H1 (cell line): ENCODE data around the gene ZHX3. TPM values are rescaled to one million over a fixed set of nuclear protein-coding genes. Genes with fewer than 3 reads are reported as not detected.

ENCODE experiments used
- CTCF ChIA-PET: fragments of 300-600 bp; sonication (Branson Sonifier 250); formaldehyde crosslinking; loops from one replicate; lab custom pipeline; 2021; ENCODE audit not compliant: partially characterized antibody; lab: Charles Lee
- POLR2A ChIA-PET: fragments of 300-600 bp; sonication (Branson Sonifier 250); formaldehyde crosslinking; loops from one replicate; lab custom pipeline; 2021; ENCODE audit warnings: inconsistent platforms; ENCODE audit not compliant: partially characterized antibody; lab: Charles Lee
- DNase-seq, 2 experiments: peaks; one replicate each; pipeline versions ENCODE4 v3.0.0 to v3.0.0-alpha.2; 2010 to 2022; ENCODE audit warnings: low spot score in 2 of 2, low read depth in 1 of 2, mixed read lengths in 1 of 2
- FAIRE-seq: peaks from 2 replicates; lab custom pipeline; 2011; peaks lifted over from hg19 to GRCh38; lab: Jason Lieb, UNC
- H2AFZ ChIP-seq: 2 replicates; pipeline ENCODE4 v1.8.1; 2012; ENCODE audit warnings: low read length, inconsistent platforms
- H2AK5ac ChIP-seq: 2 replicates; pipeline ENCODE4 v1.6.1; 2013; ENCODE audit warnings: low read depth, low read length
- H2BK120ac ChIP-seq: replicated peaks from 2 replicates; pipeline ENCODE3; 2013; ENCODE audit warnings: low read depth, low read length, inconsistent platforms
- H2BK12ac ChIP-seq: 2 replicates; pipeline ENCODE4 v1.6.1; 2013; ENCODE audit warnings: low read depth, low read length
- H2BK15ac ChIP-seq: 2 replicates; pipeline ENCODE4 v1.6.1; 2013; ENCODE audit warnings: low read length
- H2BK20ac ChIP-seq: 2 replicates; pipeline ENCODE4 v1.6.1; 2013; ENCODE audit warnings: low read length
- H2BK5ac ChIP-seq: 2 replicates; pipeline ENCODE4 v1.6.1; 2013; ENCODE audit warnings: low read depth, low read length
- H3K14ac ChIP-seq: 2 replicates; pipeline ENCODE4 v1.6.1; 2013; ENCODE audit warnings: inconsistent platforms; ENCODE audit not compliant: insufficient read length
- H3K18ac ChIP-seq: 2 replicates; pipeline ENCODE4 v1.6.1; 2013; ENCODE audit warnings: low read length; ENCODE audit errors: extremely low read depth
- H3K23ac ChIP-seq: 2 replicates; pipeline ENCODE4 v1.6.1; 2013; ENCODE audit warnings: inconsistent platforms; ENCODE audit not compliant: insufficient read length
- H3K23me2 ChIP-seq: 2 replicates; pipeline ENCODE4 v1.6.1; 2013; ENCODE audit warnings: low read depth, low read length
- H3K27ac ChIP-seq: 2 replicates; pipeline ENCODE4 v1.6.1; 2011; ENCODE audit warnings: low read depth, low read length, inconsistent platforms
- H3K27me3 ChIP-seq, 4 experiments: replicated peaks in 1 of 4; 1 replicate in 1 of 4; 2 replicates in 3 of 4; pipeline versions ENCODE4 v1.6.1 to v1.8.1; 2011 to 2013; ENCODE audit warnings: low read length in 3 of 4, mild to moderate bottlenecking in 3 of 4, inconsistent platforms in 2 of 4, mixed read lengths in 2 of 4, moderate library complexity in 1 of 4; ENCODE audit not compliant: control insufficient read depth in 3 of 4, insufficient read depth in 3 of 4; ENCODE audit errors: extremely low read depth in 1 of 4
- H3K36me3 ChIP-seq, 4 experiments: 2 replicates each; pipeline versions ENCODE4 v1.6.1 to v1.8.1; 2011 to 2013; ENCODE audit warnings: mild to moderate bottlenecking in 4 of 4, low read length in 3 of 4, moderate library complexity in 2 of 4, control low read depth in 1 of 4, inconsistent platforms in 1 of 4; ENCODE audit not compliant: insufficient read depth in 4 of 4, control insufficient read depth in 2 of 4
- H3K4ac ChIP-seq: replicated peaks from 2 replicates; pipeline ENCODE3; 2013; ENCODE audit warnings: low read length, low read depth, mixed read lengths, inconsistent platforms; ENCODE audit not compliant: insufficient read length
- H3K4me1 ChIP-seq, 4 experiments: replicated peaks in 1 of 4; 1 replicate in 1 of 4; 2 replicates in 3 of 4; pipeline versions ENCODE4 v1.6.1 to v1.8.1; 2011 to 2013; ENCODE audit warnings: low read length in 3 of 4, inconsistent platforms in 2 of 4, mixed read lengths in 1 of 4; ENCODE audit not compliant: insufficient read depth in 4 of 4, control insufficient read depth in 3 of 4
- H3K4me2 ChIP-seq, 2 experiments: 2 replicates each; pipeline versions ENCODE4 v1.6.1 to v1.8.1; 2011 to 2013; ENCODE audit warnings: low read depth in 2 of 2, low read length in 2 of 2, control low read depth in 1 of 2, inconsistent platforms in 1 of 2, mild to moderate bottlenecking in 1 of 2; ENCODE audit not compliant: insufficient read depth in 1 of 2
- H3K4me3 ChIP-seq, 4 experiments: fragments of 200-600, 300-600 bp in 1 of 4; sonication (generic), shearing (Covaris generic), sonication (Bioruptor Twin) in 1 of 4; 2 replicates each; pipeline versions ENCODE4 v1.5.1 to v1.8.1; 2011 to 2016; ENCODE audit warnings: low read length in 4 of 4, low read depth in 3 of 4, control low read depth in 2 of 4, inconsistent platforms in 2 of 4, mild to moderate bottlenecking in 2 of 4, mixed read lengths in 1 of 4, moderate library complexity in 1 of 4; ENCODE audit not compliant: insufficient read depth in 2 of 4; ENCODE audit errors: extremely low read depth in 1 of 4
- H3K56ac ChIP-seq: replicated peaks from 2 replicates; pipeline ENCODE3; 2013; ENCODE audit warnings: low read depth, mild to moderate bottlenecking, mixed read lengths, low read length, inconsistent platforms; ENCODE audit not compliant: insufficient read length
- H3K79me1 ChIP-seq: 2 replicates; pipeline ENCODE4 v1.6.1; 2013; ENCODE audit warnings: low read depth, low read length, control low read depth
- H3K79me2 ChIP-seq, 2 experiments: 2 replicates each; pipeline versions ENCODE4 v1.6.1 to v1.8.1; 2012 to 2013; ENCODE audit warnings: low read length in 2 of 2, mild to moderate bottlenecking in 2 of 2, inconsistent platforms in 1 of 2; ENCODE audit not compliant: insufficient read depth in 2 of 2, control insufficient read depth in 1 of 2
- H3K9ac ChIP-seq, 4 experiments: replicated peaks in 1 of 4; 1 replicate in 1 of 4; 2 replicates in 3 of 4; pipeline versions ENCODE4 v1.6.1 to v1.8.1; 2011 to 2013; ENCODE audit warnings: low read depth in 3 of 4, low read length in 3 of 4, control low read depth in 2 of 4, mild to moderate bottlenecking in 2 of 4, moderate library complexity in 2 of 4, inconsistent platforms in 1 of 4; ENCODE audit errors: extremely low read depth in 1 of 4
- H3K9me3 ChIP-seq, 2 experiments: 2 replicates each; pipeline versions ENCODE4 v1.6.1 to v1.8.1; 2012 to 2013; ENCODE audit warnings: mild to moderate bottlenecking in 2 of 2, moderate library complexity in 2 of 2, control low read depth in 1 of 2, inconsistent platforms in 1 of 2, low read depth in 1 of 2, low read length in 1 of 2, mixed read lengths in 1 of 2; ENCODE audit not compliant: insufficient read depth in 2 of 2
- H4K20me1 ChIP-seq, 2 experiments: replicated peaks in 1 of 2; 2 replicates each; pipeline versions ENCODE3 to v1.8.1; 2011 to 2013; ENCODE audit warnings: inconsistent platforms in 2 of 2, low read length in 2 of 2, mild to moderate bottlenecking in 1 of 2; ENCODE audit not compliant: insufficient read depth in 2 of 2, control insufficient read depth in 1 of 2
- H4K5ac ChIP-seq: 2 replicates; pipeline ENCODE4 v1.6.1; 2013; ENCODE audit warnings: low read length, low read depth, mixed read lengths, inconsistent platforms; ENCODE audit not compliant: insufficient read length
- H4K8ac ChIP-seq: 2 replicates; pipeline ENCODE4 v1.8.0; 2013; ENCODE audit warnings: mild to moderate bottlenecking, moderate library complexity, low read length, inconsistent platforms; ENCODE audit not compliant: insufficient read depth; ENCODE audit errors: extremely low read depth
- H4K91ac ChIP-seq: replicated peaks from 2 replicates; pipeline ENCODE3; 2013; ENCODE audit warnings: low read length, mixed read lengths, inconsistent platforms; ENCODE audit not compliant: insufficient read length
- CREB1 ChIP-seq: IDR thresholded peaks from 2 replicates; pipeline ENCODE4 v1.6.1; 2012; ENCODE audit warnings: inconsistent platforms
- HDAC2 ChIP-seq, 2 experiments: fragments of 300-600 bp in 1 of 2; sonication (generic) in 1 of 2; IDR thresholded peaks; 2 replicates each; pipeline ENCODE4 v1.6.1; 2011 to 2012; ENCODE audit warnings: low read depth in 2 of 2, low read length in 2 of 2, mild to moderate bottlenecking in 2 of 2, moderate library complexity in 2 of 2, borderline replicate concordance in 1 of 2, inconsistent platforms in 1 of 2
- JUND ChIP-seq: IDR thresholded peaks from 2 replicates; pipeline ENCODE4 v1.6.1; 2011; ENCODE audit warnings: mild to moderate bottlenecking, improper control_type of control experiment, low read length
- KDM1A ChIP-seq: fragments of 200-600, 300-600 bp; sonication (generic); IDR thresholded peaks from 2 replicates; pipeline ENCODE4 v1.7.1; 2016; ENCODE audit warnings: mild to moderate bottlenecking, low read length, borderline replicate concordance
- POLR2A ChIP-seq, 2 experiments: IDR thresholded peaks; 1 replicate in 1 of 2; 2 replicates in 1 of 2; pipeline ENCODE4 v1.6.1; 2011; ENCODE audit warnings: low read depth in 2 of 2, low read length in 2 of 2, mild to moderate bottlenecking in 2 of 2; ENCODE audit errors: control extremely low read depth in 1 of 2
- SAP30 ChIP-seq: fragments of 300-600 bp; sonication (generic); IDR thresholded peaks from 2 replicates; pipeline ENCODE4 v1.7.1; 2012; ENCODE audit warnings: low read length, moderate library complexity, mild to moderate bottlenecking, inconsistent platforms; ENCODE audit not compliant: insufficient read depth, insufficient replicate concordance
- SIRT6 ChIP-seq: IDR thresholded peaks from one replicate; pipeline ENCODE4 v1.7.1; 2012; ENCODE audit warnings: low read length, inconsistent platforms
- TAF1 ChIP-seq: IDR thresholded peaks from 2 replicates; pipeline ENCODE4 v1.6.1; 2011; ENCODE audit warnings: mild to moderate bottlenecking, low read depth, low read length
- WGBS, 2 experiments: shearing (Covaris generic) in 1 of 2; methylation state at CpG; one replicate each; pipeline versions ENCODE4 v1.1.6 to v1.1.7; 2013 to 2015; ENCODE audit warnings: low lambda C conversion rate in 2 of 2, mixed read lengths in 2 of 2, inconsistent platforms in 1 of 2, low coverage in 1 of 2, missing lambda C conversion rate in 1 of 2; ENCODE audit not compliant: insufficient replicate concordance in 2 of 2, insufficient coverage in 1 of 2, insufficient read length in 1 of 2; ENCODE audit errors: extremely low coverage in 1 of 2, missing lambda C conversion rate in 1 of 2; 5-methylcytosine and 5-hydroxymethylcytosine counted together
- polyA plus RNA-seq, 7 experiments: library from polyadenylated mRNA; depleted of rRNA in 3 of 7; stranded (reverse) in 5 of 7; unstranded in 2 of 7; fragments of >200 nt in 5 of 7; fragments of 200-250 nt in 2 of 7; gene quantifications; 1 replicate in 5 of 7; 2 replicates in 1 of 7; 4 replicates in 1 of 7; pipeline versions ENCODE4 v1.2.1 to v1.2.3, GENCODE V29; 2011 to 2013; ENCODE audit warnings: missing spikeins in 2 of 7, mixed read lengths in 2 of 7
- total RNA-seq: library from RNA; stranded (reverse); fragmentation: NEBNext Ultra II Directional; extraction: Animal tissue kit (Norgen Biotek cat#: 25700); gene quantifications from 2 replicates; pipeline ENCODE4 v1.2.1, GENCODE V29; 2021
- TF ChIP-seq, protein P1 (sequence below), 3 experiments: IDR thresholded peaks; 1 replicate in 2 of 3; 2 replicates in 1 of 3; pipeline versions ENCODE4 v1.5.1 to v1.6.1; 2011; ENCODE audit warnings: low read length in 3 of 3, mild to moderate bottlenecking in 3 of 3, inconsistent platforms in 2 of 3, low read depth in 1 of 3, moderate library complexity in 1 of 3; ENCODE audit not compliant: insufficient read depth in 1 of 3; ENCODE audit errors: control extremely low read depth in 1 of 3

ZHX3 gene
- total and polyA plus RNA-seq, 2 of the 8 experiments (the other 6 are each of a cell fraction or from before 2014, with no cell fraction given) = 1.00 to 7.8 TPM

DNA sequence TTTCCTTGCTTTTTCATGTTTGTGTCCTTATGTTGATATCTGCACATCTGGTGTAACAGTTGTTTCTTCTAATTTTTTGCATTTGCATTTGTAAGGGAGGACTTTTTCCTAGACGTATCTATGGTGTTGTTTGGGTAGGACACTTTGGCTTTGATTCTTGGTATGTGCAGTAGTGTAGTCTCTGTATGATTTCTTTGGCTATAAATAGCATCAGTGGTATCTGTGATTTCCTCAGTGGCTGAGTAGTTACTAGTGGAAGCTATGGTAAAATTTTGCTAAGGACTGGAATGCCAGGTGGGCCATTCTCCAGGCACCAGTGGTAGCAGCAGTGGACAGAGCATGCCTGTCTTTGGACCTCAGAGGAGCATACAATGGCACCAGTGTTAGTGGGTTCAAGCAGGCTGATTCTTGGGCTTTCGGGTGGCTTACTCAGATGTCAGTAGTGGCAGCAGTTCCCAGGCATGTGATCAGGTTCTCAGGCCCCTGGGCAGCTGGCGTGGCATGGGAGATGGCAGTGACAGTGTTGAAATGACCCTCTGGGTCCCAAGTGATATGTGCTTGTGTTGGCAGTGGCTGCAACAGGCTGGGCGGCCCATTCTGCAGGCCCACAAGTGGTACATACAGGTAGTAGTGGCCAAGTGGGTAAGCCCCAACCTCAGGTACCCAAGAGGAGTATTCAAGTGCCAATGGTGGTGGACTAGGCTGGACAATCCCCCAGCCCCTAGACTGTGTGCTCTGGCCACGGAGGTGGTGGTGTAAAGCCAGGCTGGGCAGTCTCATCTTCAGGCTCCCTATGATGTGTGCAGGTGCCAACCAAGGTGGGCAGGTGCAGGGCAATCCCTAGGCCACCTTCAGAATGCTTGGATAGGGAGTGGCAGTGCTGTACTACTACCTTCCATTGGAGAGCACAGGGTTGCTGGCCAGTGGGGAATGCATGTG is 125.7 kb downstream of the ZHX3 start:
- 81% methylated on average over 5 of the region's 5 CpGs; no CpG with 5 or more reads in 1 of the 2 experiments for WGBS, 2 experiments
- Histone ChIP-seq H3K18ac (no peak overlapping the region), H2BK20ac (no peak overlapping the region), H2BK15ac (no peak overlapping the region), H3K23me2 (no peaks in the 10 kb centered on the region), H3K4ac (no peak overlapping the region), H3K4me2 (no peak overlapping the region), H3K9me3 (no peaks in the 10 kb centered on the region), H2BK120ac (no peak overlapping the region), H2AK5ac (0 out of 2 replicates have a peak overlapping the region, but pooled peaks have one; percentile 28), H4K8ac (no peak overlapping the region; the same call in 1 of the 2 replicates), H3K14ac (no peak overlapping the region), H4K5ac (no peak overlapping the region), H3K79me2 (no peaks in the 10 kb centered on the region), H3K79me1 (no peaks in the 10 kb centered on the region), H3K4me3 (no peak overlapping the region), H4K91ac (no peak overlapping the region), H3K9ac (no peak overlapping the region), H3K4me1 (no peaks in the 10 kb centered on the region), H2AFZ (no peak overlapping the region), H3K27ac (no peak overlapping the region), H3K23ac (no peak overlapping the region), H4K20me1 (no peaks in the 10 kb centered on the region), H3K36me3 (no peaks in the 10 kb centered on the region), H2BK5ac (no peak overlapping the region), H3K27me3 (no peaks in the 10 kb centered on the region), H3K56ac (no peak overlapping the region), H2BK12ac (no peak overlapping the region; the same call in 1 of the 2 replicates)
- POLR2A ChIA-PET = interaction anchor here (1.8 kb wide), 1 partner anchor 11 kb away, joined by 5 read pairs; no protein-coding TSS in a partner anchor
- CTCF ChIA-PET = interaction anchor here (0.6 to 5.4 kb wide), 8 partner anchors 19 to 149 kb away, joined by 3 to 22 read pairs (median 4); partner anchors contain the start of gene LPIN3
- peak in 1 of 2 experiments; percentile 19 for DNase-seq
- no peak for FAIRE-seq
- TF ChIP-seq SAP30 = no peak
- TF ChIP-seq TAF1 = no peak
- TF ChIP-seq, protein P1, sequence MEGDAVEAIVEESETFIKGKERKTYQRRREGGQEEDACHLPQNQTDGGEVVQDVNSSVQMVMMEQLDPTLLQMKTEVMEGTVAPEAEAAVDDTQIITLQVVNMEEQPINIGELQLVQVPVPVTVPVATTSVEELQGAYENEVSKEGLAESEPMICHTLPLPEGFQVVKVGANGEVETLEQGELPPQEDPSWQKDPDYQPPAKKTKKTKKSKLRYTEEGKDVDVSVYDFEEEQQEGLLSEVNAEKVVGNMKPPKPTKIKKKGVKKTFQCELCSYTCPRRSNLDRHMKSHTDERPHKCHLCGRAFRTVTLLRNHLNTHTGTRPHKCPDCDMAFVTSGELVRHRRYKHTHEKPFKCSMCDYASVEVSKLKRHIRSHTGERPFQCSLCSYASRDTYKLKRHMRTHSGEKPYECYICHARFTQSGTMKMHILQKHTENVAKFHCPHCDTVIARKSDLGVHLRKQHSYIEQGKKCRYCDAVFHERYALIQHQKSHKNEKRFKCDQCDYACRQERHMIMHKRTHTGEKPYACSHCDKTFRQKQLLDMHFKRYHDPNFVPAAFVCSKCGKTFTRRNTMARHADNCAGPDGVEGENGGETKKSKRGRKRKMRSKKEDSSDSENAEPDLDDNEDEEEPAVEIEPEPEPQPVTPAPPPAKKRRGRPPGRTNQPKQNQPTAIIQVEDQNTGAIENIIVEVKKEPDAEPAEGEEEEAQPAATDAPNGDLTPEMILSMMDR (IDR thresholded peaks at IDR 0.05; ENCODE audit: control extremely low read depth in 1 of 3, insufficient read depth in 1 of 3, low read depth in 1 of 3, low read length in 3 of 3) = no peak
- no peak for TF ChIP-seq SIRT6
- TF ChIP-seq POLR2A (IDR thresholded peaks at IDR 0.05; ENCODE audit: control extremely low read depth in 1 of 2, low read depth in 2 of 2, low read length in 2 of 2) = no peak
- no peak for TF ChIP-seq CREB1
- no peak for TF ChIP-seq KDM1A
- TF ChIP-seq HDAC2 (IDR thresholded peaks at IDR 0.05; ENCODE audit: borderline replicate concordance in 1 of 2, low read depth in 2 of 2, low read length in 2 of 2) = no peak
- no peak for TF ChIP-seq JUND
